HG03520 (cell line): Measurements from ENCODE around the gene ZGPAT.

Experiments used
- ATAC-seq: cut with Tn5 transposase; IDR thresholded peaks from one replicate; pipeline ENCODE4 v1.9.1; 2021; ENCODE audit warnings: mild to moderate bottlenecking, moderate library complexity; ENCODE audit not compliant: unreplicated experiment

The ZGPAT gene

DNA sequence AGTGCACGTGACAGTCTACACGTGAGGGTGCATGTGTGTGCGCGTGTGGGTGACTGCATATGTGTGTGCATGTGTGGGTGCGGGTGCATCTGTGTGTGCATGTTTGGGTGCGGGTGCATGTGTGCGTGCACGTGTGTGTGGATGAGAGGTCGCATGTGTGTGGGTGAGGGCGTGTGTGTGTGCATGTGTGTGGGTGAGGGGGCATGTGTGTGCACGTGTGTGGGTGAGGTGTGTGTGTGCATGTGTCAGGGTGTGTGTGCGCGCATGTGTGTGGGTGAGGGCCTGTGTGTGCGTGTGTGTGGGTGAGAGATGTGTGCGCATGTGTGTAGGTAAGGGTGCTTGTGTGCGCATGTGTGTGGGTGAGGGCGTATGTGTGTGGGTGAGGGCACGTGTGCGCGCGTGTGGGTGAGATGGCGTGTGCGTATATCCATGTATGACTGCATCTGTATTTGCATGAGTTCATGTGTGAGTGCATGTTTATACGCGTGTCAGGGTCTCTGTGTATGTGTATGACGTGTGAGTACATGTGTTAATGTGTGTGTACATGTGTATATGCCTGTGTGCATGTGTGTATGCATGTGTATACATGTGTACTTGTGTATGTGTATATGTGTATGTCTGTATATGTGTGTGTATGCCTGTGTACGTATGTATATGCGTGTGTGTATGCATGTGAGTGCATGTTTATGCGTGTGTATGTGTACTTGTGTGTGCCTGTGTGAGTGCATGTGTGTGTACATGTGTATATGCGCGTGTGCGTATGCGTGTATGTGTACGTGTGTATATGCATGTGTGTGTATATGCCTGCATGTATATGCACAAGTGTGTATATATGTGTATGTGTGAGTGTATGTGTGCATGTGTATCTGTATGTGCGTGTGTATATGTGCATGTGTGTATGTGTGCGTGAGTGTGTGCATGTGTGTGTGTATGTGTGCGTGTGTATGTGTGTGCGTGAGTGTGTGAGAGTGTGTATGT is 24.6 kb downstream of the ZGPAT start:
- ATAC-seq, result no peak

- ATAC-seq, result no peak
Observed at GRCh38 chr20:63733117-63733516, 25.3 kb downstream of the ZGPAT start.

GRCh38 chr20:63733579-63734081 is 25.8 kb downstream of the ZGPAT start:
- no peak for ATAC-seq

GRCh38 chr20:63734111-63734945 is 26.5 kb downstream of the ZGPAT start:
- no peak for ATAC-seq

GRCh38 chr20:63734946-63735858 is 27.4 kb downstream of the ZGPAT start:
- ATAC-seq, result no peak

DNA sequence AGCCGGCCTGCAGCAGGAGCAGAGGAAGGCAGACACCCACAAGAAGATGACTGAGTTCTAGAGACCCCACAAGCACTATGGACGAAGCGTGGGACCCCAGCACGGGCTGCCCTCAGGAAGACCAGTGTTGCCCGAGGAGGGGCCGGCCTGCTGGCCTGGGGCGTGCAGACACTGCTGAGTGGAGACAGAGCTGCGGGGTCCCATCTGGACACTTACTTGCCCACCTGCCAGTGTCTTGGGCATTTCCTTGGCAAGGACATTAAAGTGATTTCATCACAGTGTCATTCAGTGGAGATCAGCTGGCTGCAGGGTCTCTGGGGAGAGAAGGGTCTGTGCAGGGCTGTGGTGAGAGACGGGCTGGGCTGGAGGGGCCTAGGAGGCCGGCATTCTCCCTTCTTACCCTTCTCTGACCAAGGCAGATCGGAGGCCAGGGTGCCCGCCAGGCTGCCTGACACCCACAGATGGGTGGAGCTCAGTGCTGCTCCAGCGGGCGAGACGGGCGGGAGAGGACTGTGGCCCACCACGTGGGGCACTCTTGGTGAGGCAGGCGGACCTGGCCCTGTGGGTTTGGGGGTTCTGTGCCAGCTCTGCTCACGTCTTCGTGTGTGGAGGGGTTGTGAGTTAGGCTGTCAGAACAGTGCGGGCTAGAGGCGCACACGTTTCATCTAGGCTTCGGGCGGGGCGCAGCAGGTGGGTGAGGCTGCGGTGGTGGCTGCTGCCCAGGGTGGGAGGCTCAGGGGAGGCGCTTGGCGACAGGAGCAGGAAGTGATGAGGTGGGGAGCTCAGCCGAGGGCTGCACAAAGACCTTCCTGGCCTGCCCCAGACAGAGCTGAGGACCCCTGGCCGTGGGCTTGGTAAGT is 28.2 kb downstream of the ZGPAT start, which contains the start of gene LIME1:
Gene LIME1, plus strand, starts transcription at position 806 of the 860 bp plus-strand sequence. CDS start 886 bp downstream, outside the sequence.
- ATAC-seq, result no peak

GRCh38 chr20:63736893-63737694 is 29.3 kb downstream of the ZGPAT start:
- no peak for ATAC-seq

GRCh38 chr20:63737695-63737944 is 29.8 kb downstream of the ZGPAT start:
- no peak for ATAC-seq

- ATAC-seq, result no peak
Observed at GRCh38 chr20:63737945-63738686, 30.3 kb downstream of the ZGPAT start.

DNA sequence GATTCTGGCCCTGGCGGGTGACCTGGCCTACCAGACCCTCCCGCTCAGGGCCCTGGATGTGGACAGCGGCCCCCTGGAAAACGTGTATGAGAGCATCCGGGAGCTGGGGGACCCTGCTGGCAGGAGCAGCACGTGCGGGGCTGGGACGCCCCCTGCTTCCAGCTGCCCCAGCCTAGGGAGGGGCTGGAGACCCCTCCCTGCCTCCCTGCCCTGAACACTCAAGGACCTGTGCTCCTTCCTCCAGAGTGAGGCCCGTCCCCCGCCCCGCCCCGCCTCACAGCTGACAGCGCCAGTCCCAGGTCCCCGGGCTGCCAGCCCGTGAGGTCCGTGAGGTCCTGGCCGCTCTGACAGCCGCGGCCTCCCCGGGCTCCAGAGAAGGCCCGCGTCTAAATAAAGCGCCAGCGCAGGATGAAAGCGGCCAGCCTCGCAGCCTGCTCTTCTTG is 30.9 kb downstream of the ZGPAT start:
- ATAC-seq, result no peak

- ATAC-seq, result no peak
Observed at GRCh38 chr20:63739130-63740069, 31.6 kb downstream of the ZGPAT start, which contains the start of gene SLC2A4RG. SLC2A4RG (plus strand) TSS chr20:63739776; CDS start chr20:63739913, 137 bp downstream.

DNA sequence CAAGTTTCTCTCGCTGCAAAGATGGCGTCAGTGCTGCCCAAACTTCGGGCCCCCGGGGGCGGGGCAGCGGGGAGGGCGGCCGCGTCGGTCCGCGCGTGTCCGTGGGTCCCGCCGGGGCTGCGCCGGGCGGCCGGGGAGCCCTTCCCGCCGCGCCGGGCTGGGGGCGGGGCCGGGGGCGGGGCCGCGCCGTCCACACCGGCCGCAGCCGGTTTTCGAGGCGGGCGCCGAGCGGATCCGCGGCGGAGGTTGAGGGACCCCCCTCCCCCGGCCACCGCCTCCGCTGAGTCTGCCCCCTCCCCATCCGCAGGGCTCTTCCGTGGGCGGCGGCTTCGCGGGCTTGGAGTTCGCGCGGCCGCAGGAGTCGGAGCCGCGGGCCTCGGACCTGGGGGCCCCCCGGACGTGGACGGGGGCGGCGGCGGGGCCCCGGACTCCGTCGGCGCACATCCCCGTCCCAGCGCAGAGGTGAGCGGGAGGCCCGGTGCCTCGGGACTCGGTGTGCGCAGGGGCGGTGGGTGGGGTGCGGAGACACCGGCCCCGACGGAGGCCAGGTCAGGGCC is 32.3 kb downstream of the ZGPAT start:
- ATAC-seq, result no peak

DNA sequence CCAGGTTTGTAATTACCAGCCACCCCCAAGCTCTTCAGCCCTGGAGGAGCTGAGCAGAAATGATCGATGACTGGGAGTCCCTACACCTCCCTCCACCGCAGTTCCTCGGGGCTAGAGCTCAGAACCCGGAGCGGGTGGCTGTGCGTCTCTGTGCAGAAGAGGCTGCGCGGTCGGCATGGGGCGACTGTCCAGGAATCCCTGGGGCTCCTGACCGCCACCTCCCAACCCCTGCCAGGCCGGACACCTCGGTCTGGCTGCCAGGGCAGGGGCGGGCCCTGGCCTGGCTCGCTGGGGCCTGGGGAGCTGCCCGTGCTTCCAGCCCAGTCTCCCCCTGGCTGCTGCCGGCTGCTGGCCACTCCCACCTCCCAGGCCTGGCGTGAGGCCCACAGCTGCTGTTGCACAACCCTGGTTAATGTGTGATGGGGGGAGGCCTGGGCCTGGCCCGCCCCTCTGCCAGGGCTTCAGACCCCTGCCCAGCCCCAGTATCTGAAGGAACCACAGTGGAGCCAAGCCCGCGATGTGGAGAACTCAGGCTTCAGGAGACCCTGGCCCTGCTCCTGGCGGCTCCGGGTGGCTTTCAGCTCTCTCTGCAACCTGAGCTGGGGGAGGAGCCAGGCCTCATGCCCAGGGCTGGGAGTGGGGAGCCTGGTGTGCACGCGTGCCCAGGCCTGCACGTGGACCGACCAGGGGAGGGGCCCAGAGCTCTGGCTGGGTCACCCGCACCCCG is 33.0 kb downstream of the ZGPAT start:
- no peak for ATAC-seq

GRCh38 chr20:63741354-63741675 is 33.5 kb downstream of the ZGPAT start:
- no peak for ATAC-seq

- no peak for ATAC-seq
Observed at GRCh38 chr20:63741676-63742380, 34.0 kb downstream of the ZGPAT start.
